Esophagus muscularis mucosa (tissue), 4 donors: ENCODE data around the gene MOB2.

ENCODE experiments used
- EP300 ChIP-seq: sonication (generic); formaldehyde crosslinking; IDR thresholded peaks from one replicate; pipeline ENCODE4 v1.6.1; 2017; ENCODE audit warnings: antibody characterized with exemption
- POLR2A ChIP-seq: fragments of 450-650 bp; IDR thresholded peaks from one replicate; pipeline ENCODE4 v1.6.1; 2017; ENCODE audit warnings: antibody characterized with exemption, moderate library complexity, mild to moderate bottlenecking, low read depth
- TF ChIP-seq, protein P1 (sequence below), 3 experiments: fragments of 200-600 bp in 2 of 3; fragments of 450-650 bp in 1 of 3; sonication (generic) in 2 of 3; IDR thresholded peaks; one replicate each; pipeline ENCODE4 v1.5.1; 2017 to 2019; ENCODE audit warnings: antibody characterized with exemption in 3 of 3, mild to moderate bottlenecking in 2 of 3, moderate library complexity in 1 of 3

DNA sequence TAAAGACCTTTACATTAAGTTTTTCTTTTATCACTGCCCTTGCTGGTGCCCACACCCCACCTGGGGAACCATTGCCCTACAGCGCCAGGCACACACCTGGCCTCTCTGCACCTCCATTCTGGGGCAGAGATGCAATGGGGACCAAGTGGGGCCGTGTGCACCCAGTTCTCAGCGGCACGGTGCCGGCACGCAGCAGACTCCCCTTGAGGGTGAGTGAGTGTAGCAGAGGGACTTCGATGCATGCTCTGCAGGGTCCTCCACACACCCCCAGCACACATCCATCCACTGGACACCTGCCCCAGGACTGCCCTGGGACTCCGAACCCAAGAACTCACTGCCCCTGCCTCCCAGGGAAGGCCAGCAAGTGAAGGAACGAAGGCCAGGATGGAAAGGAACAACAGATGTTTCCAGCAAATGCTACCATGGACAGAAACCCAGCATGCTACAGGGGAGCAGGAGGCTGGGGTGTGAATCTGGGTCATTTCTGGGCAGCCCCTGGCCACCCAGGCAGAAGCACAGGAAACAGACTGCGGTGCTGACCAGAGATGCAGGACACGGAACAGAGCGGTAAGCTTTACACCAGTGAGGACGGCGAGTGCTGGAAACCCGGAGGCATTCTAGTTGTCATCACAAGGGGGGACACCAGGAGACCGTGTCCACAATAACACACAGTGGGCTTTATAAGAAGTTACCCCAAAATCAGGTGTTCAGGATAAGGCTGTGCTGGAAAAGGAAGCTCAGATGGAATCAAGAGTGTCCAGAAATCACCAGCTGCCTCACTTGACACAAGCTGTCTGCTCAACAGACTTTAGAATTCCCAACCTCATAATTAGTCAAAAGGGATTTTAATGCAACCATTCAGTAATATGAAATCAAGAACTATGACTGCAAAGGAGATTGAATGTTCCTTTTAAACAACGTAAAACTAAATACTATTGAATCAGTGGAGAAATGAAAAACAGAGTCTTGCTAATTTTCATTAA lies 32.7 kb upstream of the MOB2 start:
- TF ChIP-seq, protein P1, sequence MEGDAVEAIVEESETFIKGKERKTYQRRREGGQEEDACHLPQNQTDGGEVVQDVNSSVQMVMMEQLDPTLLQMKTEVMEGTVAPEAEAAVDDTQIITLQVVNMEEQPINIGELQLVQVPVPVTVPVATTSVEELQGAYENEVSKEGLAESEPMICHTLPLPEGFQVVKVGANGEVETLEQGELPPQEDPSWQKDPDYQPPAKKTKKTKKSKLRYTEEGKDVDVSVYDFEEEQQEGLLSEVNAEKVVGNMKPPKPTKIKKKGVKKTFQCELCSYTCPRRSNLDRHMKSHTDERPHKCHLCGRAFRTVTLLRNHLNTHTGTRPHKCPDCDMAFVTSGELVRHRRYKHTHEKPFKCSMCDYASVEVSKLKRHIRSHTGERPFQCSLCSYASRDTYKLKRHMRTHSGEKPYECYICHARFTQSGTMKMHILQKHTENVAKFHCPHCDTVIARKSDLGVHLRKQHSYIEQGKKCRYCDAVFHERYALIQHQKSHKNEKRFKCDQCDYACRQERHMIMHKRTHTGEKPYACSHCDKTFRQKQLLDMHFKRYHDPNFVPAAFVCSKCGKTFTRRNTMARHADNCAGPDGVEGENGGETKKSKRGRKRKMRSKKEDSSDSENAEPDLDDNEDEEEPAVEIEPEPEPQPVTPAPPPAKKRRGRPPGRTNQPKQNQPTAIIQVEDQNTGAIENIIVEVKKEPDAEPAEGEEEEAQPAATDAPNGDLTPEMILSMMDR (IDR thresholded peaks at IDR 0.05): no peak
- TF ChIP-seq POLR2A (no peak), EP300 (no peak)
